Measurements from ENCODE around the gene RPL9.

DNA sequence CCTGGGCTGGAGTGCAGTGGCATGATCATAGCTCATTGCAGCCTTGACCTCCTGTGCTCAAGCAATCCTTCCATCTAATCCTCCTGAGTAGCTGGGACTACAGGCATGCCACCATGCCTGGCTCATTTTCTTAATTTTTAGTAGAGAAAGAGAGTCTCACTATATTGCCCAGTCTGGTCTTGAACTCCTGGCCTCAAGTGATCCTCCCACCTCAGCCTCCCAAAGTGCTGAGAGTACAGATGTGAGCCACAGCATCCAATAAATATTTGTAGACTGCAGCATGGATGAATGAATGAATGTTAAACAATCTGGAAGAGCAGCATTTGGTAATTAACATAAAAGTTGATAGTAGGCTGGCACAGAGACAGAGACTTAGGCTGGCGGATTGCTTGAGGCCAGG, 32.0 kb downstream of the RPL9 start:
- TF ChIP-seq POLR2A (IDR thresholded peaks at IDR 0.05), result no peak
- TF ChIP-seq, protein P1, sequence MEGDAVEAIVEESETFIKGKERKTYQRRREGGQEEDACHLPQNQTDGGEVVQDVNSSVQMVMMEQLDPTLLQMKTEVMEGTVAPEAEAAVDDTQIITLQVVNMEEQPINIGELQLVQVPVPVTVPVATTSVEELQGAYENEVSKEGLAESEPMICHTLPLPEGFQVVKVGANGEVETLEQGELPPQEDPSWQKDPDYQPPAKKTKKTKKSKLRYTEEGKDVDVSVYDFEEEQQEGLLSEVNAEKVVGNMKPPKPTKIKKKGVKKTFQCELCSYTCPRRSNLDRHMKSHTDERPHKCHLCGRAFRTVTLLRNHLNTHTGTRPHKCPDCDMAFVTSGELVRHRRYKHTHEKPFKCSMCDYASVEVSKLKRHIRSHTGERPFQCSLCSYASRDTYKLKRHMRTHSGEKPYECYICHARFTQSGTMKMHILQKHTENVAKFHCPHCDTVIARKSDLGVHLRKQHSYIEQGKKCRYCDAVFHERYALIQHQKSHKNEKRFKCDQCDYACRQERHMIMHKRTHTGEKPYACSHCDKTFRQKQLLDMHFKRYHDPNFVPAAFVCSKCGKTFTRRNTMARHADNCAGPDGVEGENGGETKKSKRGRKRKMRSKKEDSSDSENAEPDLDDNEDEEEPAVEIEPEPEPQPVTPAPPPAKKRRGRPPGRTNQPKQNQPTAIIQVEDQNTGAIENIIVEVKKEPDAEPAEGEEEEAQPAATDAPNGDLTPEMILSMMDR (IDR thresholded peaks at IDR 0.05), result no peak
- TF ChIP-seq EP300 (IDR thresholded peaks at IDR 0.05), result no peak
